HG02642 (cell line): Measurements from ENCODE around the gene SECTM1.

Experiments used
- ATAC-seq: cut with Tn5 transposase; IDR thresholded peaks from one replicate; pipeline ENCODE4 v1.9.1; 2021; ENCODE audit warnings: mild to moderate bottlenecking; ENCODE audit not compliant: unreplicated experiment, poor library complexity

SECTM1 gene

DNA sequence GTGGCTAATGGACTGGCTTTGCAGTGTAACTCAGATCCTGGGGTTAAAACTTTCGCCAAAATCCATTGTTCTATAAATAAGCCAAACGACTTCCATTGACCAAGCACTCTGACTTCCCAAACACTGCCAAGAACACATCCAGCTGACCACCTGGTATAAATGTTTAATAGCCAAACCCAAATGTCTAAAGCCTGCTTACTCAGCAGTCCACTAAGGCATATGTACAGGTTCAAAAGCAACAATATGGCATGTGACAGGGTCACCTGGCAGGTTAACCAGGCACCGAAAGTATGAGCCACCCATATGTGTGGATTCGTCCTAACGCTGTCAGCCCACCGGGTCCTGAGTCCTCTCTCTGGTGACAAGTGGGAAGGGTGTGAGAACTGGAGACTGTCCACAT is 62.2 kb downstream of the SECTM1 start:
- ATAC-seq, result no peak
